HG03097 (cell line): ENCODE results near the gene ADAM12.

ENCODE experiments used
- ATAC-seq: cut with Tn5 transposase; IDR thresholded peaks from one replicate; pipeline ENCODE4 v1.9.1; 2021; ENCODE audit not compliant: unreplicated experiment, low FRiP score

ADAM12 gene

GRCh38 chr10:126127481-126128029 is 260.7 kb downstream of the ADAM12 start:
- no peak for ATAC-seq

GRCh38 chr10:126126866-126127265 is 261.4 kb downstream of the ADAM12 start:
- no peak for ATAC-seq

GRCh38 chr10:126126023-126126422 is 262.3 kb downstream of the ADAM12 start:
- ATAC-seq: no peak

GRCh38 chr10:126124668-126125349 is 263.5 kb downstream of the ADAM12 start:
- no peak for ATAC-seq

GRCh38 chr10:126124046-126124445 is 264.2 kb downstream of the ADAM12 start:
- ATAC-seq: no peak

- ATAC-seq: no peak
These were observed 264.8 kb downstream of the ADAM12 start for GRCh38 chr10:126123466-126123865.

GRCh38 chr10:126122881-126123280 is 265.4 kb downstream of the ADAM12 start:
- no peak for ATAC-seq

- no peak for ATAC-seq
These were observed 268.7 kb downstream of the ADAM12 start for GRCh38 chr10:126119599-126119998.

- ATAC-seq: no peak
These were observed 269.8 kb downstream of the ADAM12 start for GRCh38 chr10:126118476-126118875.

GRCh38 chr10:126117196-126117595 is 271.1 kb downstream of the ADAM12 start:
- no peak for ATAC-seq

- ATAC-seq: no peak
These were observed 272.4 kb downstream of the ADAM12 start for GRCh38 chr10:126115886-126116285.

GRCh38 chr10:126114884-126115555 is 273.3 kb downstream of the ADAM12 start:
- ATAC-seq: no peak

GRCh38 chr10:126111516-126111915 is 276.8 kb downstream of the ADAM12 start:
- ATAC-seq: no peak

- ATAC-seq: no peak
These were observed 277.6 kb downstream of the ADAM12 start for GRCh38 chr10:126110489-126111180.

GRCh38 chr10:126109893-126110292 is 278.4 kb downstream of the ADAM12 start:
- no peak for ATAC-seq

GRCh38 chr10:126108693-126109092 is 279.6 kb downstream of the ADAM12 start:
- no peak for ATAC-seq

- ATAC-seq: no peak
These were observed 283.5 kb downstream of the ADAM12 start for GRCh38 chr10:126104767-126105166.

- ATAC-seq: no peak
These were observed 285.6 kb downstream of the ADAM12 start for GRCh38 chr10:126102636-126103035.

GRCh38 chr10:126101736-126102135 is 286.5 kb downstream of the ADAM12 start:
- ATAC-seq: no peak

GRCh38 chr10:126101325-126101724 is 287.0 kb downstream of the ADAM12 start:
- ATAC-seq: no peak

GRCh38 chr10:126099366-126099765 is 288.9 kb downstream of the ADAM12 start:
- ATAC-seq: no peak
